Measurements from ENCODE around the gene TMEM184C. TPM values are rescaled to one million over a fixed set of nuclear protein-coding genes. Genes with fewer than 3 reads are reported as not detected.

Gene TMEM184C
- total and polyA plus RNA-seq, 2 donors (not counting 1 experiment from before 2014, with no cell fraction given) = 4.9 to 27.5 TPM

- POLR2A ChIA-PET = no interaction called here
- no peaks in the 10 kb centered on the region for H3K9me3 Mint-ChIP-seq (ENCODE audit: insufficient read depth)
- Histone ChIP-seq H2AFZ (ENCODE audit: insufficient read depth, low read depth, low read length, poor library complexity, severe bottlenecking) (no peak overlapping the region), H3K4me1 (ENCODE audit: control insufficient read depth in 2 of 2, insufficient read depth in 2 of 2, low read length in 2 of 2) (no peaks in the 10 kb centered on the region), H3K27ac (ENCODE audit: low read length in 2 of 2) (no peak overlapping the region), H3K27me3 (replicated peaks in 1 of 4; ENCODE audit: control extremely low read depth in 1 of 4, control insufficient read depth in 3 of 4, insufficient read depth in 4 of 4, low read length in 3 of 4) (peaks cover 0 to 2% (median 0%) of the 10 kb centered on the region in 4 experiments), H3K9ac (ENCODE audit: low read length) (no peak overlapping the region), H3K4me3 (ENCODE audit: control extremely low read depth in 1 of 5, extremely low read depth in 1 of 5, insufficient read depth in 1 of 5, low read depth in 2 of 5, low read length in 4 of 5) (no peak overlapping the region), H3K36me3 (replicated peaks in 1 of 2; ENCODE audit: control extremely low read depth in 1 of 2, control insufficient read depth in 1 of 2, extremely low read depth in 1 of 2, insufficient read depth in 2 of 2, low read length in 1 of 2) (no peaks in the 10 kb centered on the region), H3K9me3 (ENCODE audit: control extremely low read depth in 1 of 3, control insufficient read depth in 2 of 3, insufficient read depth in 1 of 3, low read length in 2 of 3) (peaks cover 0 to 4% (median 0%) of the 10 kb centered on the region in 3 donors), H3K4me2 (replicated peaks; ENCODE audit: low read depth, low read length, poor library complexity, severe bottlenecking) (no peak overlapping the region), H4K20me1 (ENCODE audit: control insufficient read depth, insufficient read depth, low read length, poor library complexity, severe bottlenecking) (no peaks in the 10 kb centered on the region), H3K79me2 (ENCODE audit: control insufficient read depth, insufficient read depth, low read length) (no peaks in the 10 kb centered on the region)
- TF ChIP-seq CTCF (IDR thresholded peaks at IDR 0.05) (no peak), EZH2 (IDR thresholded peaks at IDR 0.05; ENCODE audit: borderline replicate concordance, insufficient read depth, low read depth, low read length, poor library complexity, severe bottlenecking) (no peak)
- H3K4me1 Mint-ChIP-seq = no peaks in the 10 kb centered on the region
- CTCF ChIA-PET = no interaction called here
- 70% methylated on average over 3 of the region's 6 CpGs for WGBS (ENCODE audit: insufficient coverage)
- H3K27ac Mint-ChIP-seq = no peak overlapping the region
- ATAC-seq (ENCODE audit: low read depth) = no peak
- peaks cover 12% of the 10 kb centered on the region for H3K27me3 Mint-ChIP-seq
- intact Hi-C loops (cut with micrococcal nuclease) = no loop called here
- H3K4me3 Mint-ChIP-seq = no peak overlapping the region
- DNase-seq = no peak
These were observed 39.1 kb upstream of the TMEM184C start for GRCh38 chr4:147578051-147578476.

- Histone ChIP-seq H3K9me3 (ENCODE audit: control extremely low read depth in 1 of 3, control insufficient read depth in 2 of 3, insufficient read depth in 1 of 3, low read length in 2 of 3) (peaks cover 0 to 8% (median 0%) of the 10 kb centered on the region in 3 donors), H3K27me3 (replicated peaks in 1 of 4; ENCODE audit: control extremely low read depth in 1 of 4, control insufficient read depth in 3 of 4, insufficient read depth in 4 of 4, low read length in 3 of 4) (peaks cover 0 to 3% (median 1%) of the 10 kb centered on the region in 4 experiments), H4K20me1 (ENCODE audit: control insufficient read depth, insufficient read depth, low read length, poor library complexity, severe bottlenecking) (no peaks in the 10 kb centered on the region), H3K79me2 (ENCODE audit: control insufficient read depth, insufficient read depth, low read length) (no peaks in the 10 kb centered on the region), H2AFZ (ENCODE audit: insufficient read depth, low read depth, low read length, poor library complexity, severe bottlenecking) (no peak overlapping the region), H3K9ac (ENCODE audit: low read length) (no peak overlapping the region), H3K27ac (ENCODE audit: low read length in 2 of 2) (no peak overlapping the region), H3K4me1 (ENCODE audit: control insufficient read depth in 2 of 2, insufficient read depth in 2 of 2, low read length in 2 of 2) (no peaks in the 10 kb centered on the region), H3K36me3 (replicated peaks in 1 of 2; ENCODE audit: control extremely low read depth in 1 of 2, control insufficient read depth in 1 of 2, extremely low read depth in 1 of 2, insufficient read depth in 2 of 2, low read length in 1 of 2) (no peaks in the 10 kb centered on the region), H3K4me3 (ENCODE audit: control extremely low read depth in 1 of 5, extremely low read depth in 1 of 5, insufficient read depth in 1 of 5, low read depth in 2 of 5, low read length in 4 of 5) (no peak overlapping the region), H3K4me2 (replicated peaks; ENCODE audit: low read depth, low read length, poor library complexity, severe bottlenecking) (no peak overlapping the region)
- ChIA-PET POLR2A (no interaction called here), CTCF (no interaction called here)
- Mint-ChIP-seq H3K9me3 (ENCODE audit: insufficient read depth) (no peaks in the 10 kb centered on the region), H3K4me3 (no peak overlapping the region), H3K27ac (no peak overlapping the region), H3K4me1 (no peaks in the 10 kb centered on the region), H3K27me3 (peaks cover 12% of the 10 kb centered on the region)
- intact Hi-C loops (cut with micrococcal nuclease) = no loop called here
- WGBS (ENCODE audit: insufficient coverage) = no CpG with 5 or more reads among the region's 3 CpGs
- ATAC-seq (ENCODE audit: low read depth) (no peak), DNase-seq (no peak)
- TF ChIP-seq EZH2 (IDR thresholded peaks at IDR 0.05; ENCODE audit: borderline replicate concordance, insufficient read depth, low read depth, low read length, poor library complexity, severe bottlenecking) = no peak
- no peak for TF ChIP-seq CTCF (IDR thresholded peaks at IDR 0.05)
These were observed 38.6 kb upstream of the TMEM184C start for GRCh38 chr4:147578593-147578992.

Measured in B cell (primary cell).